NCI-H1436 treated with DMSO at 0.1 percent for 48 hours (cell line): Measurements from ENCODE around the gene SPSB3.

Experiments
- DNase-seq: peaks from one replicate; lab custom pipeline; 2025; lab: John Stamatoyannopoulos, UW

Gene SPSB3

DNA sequence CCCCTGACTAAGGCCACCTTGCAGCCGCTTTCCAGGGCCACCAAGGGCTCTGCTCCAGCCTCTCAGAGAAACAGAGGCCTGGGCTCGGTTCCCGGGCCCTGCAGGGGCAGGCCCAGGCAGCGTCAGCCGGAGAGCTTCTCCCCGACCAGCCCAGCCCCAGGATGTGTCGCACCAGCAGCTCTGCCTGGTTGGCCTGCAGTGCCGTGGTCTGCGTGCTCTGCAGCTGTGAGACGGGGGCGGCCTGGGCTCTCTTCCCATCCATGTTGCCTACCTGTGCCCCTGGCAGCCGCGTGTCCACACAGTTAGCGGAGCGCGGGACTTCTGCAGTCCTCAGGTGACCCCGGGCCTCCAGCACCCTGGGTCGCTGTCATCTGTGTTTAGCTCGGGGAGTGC, 6.3 kb upstream of the SPSB3 start:
- no peak for DNase-seq

DNA sequence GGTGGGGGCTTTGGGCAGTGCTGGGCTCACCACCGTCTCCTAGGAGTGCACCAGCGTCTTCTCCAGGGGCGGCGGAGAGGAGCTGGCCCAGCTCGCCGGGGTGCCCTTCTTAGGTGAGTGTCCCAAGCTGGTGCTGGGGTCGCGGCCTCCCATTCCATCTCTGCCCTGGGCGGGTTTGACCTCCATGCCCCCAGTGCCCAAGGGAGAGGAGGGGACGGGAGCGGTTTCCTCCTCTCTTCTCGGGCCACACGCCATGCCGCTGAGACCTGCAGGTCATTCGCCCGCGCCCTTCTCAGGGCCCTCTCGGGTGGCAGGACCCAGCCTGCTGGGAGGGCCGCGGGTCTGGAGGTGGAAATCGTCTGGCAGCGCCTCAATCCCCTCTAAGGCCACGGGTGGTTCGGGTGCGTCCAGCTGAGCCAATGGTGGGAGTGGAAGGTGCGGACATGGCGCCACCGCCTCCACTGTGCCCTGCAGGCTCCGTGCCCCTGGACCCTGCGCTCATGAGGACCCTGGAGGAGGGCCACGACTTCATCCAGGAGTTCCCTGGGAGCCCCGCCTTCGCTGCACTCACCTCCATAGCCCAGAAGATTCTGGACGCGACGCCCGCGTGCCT, 5.8 kb upstream of the SPSB3 start:
- DNase-seq = no peak

DNA sequence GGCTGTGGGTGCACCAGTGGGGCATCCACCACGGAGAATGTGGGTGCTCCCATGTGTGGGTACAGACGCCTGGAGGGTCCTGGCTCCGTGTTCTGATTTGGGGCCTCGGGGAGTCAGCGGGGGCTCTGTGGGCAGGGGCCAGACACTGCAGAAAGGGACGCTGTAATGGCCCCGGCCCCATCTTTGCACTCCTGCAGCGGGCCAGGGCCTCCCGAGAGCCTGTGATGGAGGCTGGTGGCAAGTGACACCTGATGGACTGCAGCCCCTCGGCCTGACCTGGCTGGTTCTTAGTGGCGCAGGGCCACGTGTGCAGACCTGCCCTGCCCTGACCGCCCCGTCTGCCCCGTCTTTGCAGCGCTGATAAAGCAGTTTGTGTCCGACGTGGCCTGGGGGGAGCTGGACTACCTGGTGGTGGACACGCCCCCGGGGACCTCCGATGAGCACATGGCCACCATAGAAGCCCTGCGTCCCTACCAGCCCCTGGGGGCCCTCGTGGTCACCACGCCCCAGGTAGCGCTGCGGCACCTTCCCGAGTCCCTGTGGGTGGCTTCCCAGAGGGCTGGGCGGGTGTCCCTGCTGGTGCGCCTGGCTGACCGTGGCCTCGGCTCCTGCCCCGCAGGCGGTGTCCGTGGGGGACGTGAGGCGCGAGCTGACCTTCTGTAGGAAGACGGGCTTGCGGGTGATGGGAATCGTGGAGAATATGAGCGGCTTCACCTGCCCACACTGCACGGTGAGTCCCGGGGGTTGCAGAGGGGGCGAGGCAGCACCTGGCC, 5.1 kb upstream of the SPSB3 start:
- no peak for DNase-seq

DNA sequence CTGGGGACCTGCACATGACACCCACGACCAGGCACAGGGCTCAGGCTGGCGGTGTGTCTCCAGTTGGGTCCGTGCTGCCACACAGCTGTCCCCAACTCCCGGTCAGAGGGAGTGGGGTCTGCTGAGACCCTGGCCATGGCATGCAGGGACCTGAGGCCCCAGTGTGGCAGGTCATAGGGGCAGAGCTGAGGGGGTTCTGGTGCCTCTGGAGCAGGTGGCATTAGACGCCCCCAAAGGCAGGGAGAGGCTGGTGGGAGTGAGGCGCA, 4.6 kb upstream of the SPSB3 start:
- DNase-seq = no peak

DNA sequence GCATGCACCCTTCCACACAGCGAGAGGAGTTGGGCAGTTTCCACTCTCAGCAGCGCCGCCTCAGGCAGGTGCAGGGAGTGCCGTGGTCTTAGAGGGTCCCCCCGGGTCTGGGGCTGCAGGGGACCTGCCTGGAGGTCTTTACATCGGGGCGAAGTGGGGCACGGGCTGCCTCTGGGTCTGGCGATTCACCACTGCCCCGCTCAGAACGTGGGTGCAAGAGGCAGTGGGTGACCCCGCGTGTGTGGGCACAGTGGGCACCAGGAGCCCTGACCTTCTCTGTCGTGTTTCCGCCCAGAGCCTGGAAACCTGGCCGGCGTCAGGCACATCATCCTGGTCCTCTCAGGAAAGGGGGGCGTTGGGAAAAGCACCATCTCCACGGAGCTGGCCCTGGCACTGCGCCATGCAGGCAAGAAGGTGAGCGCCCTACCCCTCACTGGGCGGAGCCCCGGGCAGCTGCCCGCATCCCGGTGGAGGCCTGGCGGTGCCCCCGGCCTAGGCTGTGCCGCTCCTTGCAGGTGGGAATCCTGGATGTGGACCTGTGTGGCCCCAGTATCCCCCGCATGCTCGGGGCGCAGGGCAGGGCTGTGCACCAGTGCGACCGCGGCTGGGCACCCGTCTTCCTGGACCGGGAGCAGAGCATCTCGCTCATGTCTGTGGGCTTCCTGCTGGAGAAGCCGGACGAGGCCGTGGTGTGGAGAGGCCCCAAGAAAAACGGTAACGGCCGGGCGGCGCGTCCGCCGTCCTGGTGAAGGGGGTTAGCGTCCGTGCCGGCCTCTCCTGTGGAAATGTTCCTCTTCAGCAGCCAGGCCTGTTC, 4.1 kb upstream of the SPSB3 start:
- DNase-seq = no peak

DNA sequence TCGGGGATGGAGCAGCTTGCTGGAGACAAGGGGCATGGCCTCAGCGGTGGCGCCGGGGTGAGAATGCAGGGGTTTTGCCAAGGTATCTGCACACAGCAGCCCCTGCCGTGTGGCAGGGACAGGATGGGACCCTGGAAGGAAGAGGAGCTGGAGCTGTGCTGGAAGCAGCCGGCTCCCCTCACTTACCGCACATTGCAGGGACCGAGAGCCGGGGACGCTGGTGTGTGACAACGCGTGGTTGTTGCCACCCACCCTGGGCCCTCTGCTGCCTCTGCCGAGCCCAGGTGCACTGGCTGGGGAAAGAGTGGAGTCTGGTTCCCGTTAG, 3.4 kb upstream of the SPSB3 start:
- DNase-seq = no peak

DNA sequence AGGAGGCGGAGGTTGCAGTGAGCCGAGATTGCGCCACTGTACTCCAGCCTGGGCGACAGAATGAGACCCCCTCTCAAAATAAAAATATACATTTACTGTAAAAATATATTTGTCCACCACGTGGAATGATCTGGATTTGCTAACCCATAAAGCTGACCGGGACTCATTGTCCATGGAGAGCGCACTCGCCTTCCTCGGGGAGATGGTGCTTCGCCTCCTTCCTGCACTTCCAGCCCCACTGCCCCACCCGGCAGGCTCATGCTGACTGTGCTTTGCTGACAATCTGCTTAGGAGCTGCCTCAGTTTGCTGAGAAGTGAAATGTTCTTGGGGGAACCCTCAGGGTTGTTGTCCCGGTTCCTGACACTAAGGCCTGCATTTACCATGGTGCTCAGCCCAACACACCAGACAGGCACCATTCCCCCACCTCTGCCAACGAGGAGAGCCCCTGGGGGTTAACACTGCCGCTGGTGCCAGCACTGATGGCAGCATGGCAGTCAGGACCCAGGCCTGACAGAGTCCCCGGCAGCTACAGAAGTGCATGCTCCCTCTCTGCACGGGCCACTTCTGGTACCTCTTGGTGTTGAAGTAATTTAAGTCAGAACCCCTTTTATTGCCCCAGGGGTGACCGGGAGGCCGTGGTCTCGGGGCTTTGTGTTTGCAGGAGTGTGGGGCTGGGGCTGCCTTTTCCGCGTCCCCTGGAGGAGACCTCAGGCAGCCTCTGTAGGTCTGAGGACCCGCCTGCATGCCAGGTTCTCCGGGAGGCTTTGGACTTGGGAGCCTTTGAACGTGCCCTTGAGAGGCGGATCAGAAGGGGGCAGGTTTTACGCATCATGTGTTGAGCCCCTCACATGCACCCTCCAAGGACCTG, 2.8 kb upstream of the SPSB3 start:
- no peak for DNase-seq

DNA sequence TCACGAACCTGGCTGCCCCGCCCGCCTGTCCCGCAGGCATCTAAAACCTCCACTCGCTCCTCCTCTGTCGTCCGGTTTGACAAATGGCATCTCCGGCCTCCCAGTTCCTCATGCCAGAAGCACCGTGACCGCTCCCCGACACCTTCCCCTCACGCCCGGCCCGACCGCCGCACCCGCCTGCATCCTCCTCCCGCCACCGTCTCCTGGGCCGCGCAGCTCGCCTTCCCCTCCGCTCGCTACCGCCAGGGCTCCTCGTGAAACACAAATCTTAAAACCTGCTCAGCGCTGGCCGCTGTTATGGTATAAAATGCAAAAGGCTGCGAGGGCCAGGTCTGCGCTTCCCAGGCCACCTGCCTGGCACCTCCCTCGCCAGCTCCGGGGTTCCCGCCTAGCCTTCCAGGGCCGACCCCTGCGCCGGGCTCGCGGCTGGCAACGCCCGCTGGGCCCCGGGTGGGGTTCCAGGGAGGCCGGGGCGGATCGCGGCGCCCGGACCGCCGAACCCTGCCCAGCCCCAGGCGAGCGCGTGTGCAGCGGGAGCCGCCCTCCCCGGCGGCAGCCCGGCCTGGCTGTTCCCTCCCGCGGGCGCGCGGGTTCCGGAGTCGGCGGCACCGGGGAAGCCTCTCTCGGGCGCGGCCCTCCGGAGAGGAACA, 488 bp downstream of the SPSB3 start:
- DNase-seq = no peak

DNA sequence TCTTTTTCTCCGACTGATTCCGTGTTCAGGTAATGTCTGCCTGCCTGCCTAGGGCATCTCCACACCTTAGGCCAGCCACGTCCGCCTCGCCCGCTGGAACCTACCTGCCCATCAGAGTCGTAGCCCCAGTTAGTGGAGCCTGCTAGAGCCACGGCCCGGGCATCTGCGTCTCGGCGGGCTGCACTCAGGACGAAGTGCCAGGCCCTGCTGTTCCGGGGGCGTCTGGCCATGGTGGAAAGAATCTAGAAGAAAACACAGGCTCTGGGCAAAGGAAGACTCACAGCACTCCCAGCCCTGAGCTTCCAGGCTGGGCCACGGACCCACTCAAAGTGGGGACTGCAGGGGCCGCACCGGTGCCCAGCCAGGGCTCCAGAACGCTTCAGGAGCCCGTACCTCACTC, 1.1 kb downstream of the SPSB3 start:
- no peak for DNase-seq

DNA sequence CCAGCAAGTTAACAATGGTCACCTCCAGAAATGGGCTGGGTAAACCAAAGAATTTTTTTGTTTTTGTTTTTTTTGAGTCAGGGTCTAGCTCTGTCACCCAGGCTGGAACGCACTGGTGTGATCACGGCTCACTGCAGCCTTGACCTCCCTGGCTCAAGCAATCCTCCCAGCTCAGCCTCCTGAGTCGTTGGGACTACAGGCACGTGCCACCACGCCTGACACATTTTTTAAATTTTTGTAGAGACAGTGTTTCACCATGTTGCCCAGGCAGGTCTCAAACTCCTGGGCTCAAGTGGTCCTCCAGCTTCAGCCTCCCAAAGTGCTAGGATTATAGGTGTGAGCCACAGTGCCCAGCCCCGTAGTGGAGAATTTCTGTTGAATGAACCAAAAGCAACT, 1.7 kb downstream of the SPSB3 start:
- no peak for DNase-seq

DNA sequence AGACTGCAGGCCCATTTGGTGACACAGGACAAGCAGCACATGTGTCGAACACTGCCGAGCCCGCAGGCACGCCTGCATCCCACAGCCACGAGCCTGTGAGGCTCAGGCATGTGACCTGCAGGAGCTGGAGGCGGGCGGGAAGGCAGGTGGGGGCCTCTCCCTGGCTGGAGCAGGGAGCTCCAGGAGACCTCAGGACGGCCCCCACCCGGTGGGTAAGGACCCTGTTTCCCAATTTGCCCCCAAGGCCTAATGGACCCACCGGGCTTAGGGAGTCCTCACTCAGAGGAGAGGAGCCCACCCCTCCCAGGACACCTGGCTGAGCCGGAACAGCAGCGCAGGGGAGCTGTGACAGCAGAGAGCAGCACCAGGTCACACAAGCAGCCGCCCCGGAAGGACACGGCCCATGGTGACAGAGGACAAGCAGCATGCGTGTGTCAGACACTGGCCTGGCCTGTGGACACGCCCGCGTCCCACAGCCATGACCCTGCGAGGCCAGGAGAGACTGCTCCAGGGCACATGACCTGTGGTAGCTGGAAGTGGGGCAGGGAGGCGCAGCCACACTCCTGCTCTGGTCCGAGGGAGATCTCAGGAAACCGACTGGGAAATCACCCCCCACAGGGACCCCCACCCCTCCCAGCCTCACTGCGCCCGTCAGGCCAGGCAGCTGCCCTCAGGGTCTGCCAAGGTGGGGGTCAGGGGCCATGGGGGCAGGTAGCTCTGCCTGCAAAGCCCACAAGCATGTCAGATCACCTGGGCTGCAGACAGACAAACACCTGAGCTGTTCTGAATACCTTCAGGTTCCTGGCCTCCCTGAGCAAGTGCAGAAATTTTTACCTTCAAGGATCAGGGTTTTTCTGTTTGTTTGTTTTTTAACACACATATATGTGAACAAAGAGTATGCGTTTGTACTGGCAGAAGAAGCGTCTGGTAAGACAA, 2.4 kb downstream of the SPSB3 start:
- DNase-seq = no peak

DNA sequence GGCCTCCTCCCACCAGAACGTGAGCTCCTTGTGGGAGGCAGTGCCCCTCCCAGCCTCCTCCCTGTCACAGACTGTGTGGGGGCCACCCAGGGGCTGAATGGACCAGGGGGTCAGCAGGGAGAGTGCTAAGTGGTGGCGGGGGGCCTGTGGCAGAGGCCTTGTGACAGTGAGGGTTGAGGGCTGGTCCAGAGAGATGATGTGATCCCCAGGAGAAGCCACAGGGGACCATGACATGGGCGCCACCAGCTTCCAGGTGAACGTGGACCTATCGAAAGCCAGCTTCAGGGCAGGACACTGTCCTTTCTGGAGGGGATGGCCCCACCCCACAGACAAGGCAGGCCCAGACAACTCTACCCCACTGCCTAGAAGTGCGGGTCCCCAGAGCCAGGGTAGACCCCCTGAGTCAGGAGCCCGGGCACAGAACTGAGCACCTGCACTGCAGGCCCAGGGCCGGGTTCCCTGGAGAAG, 3.1 kb downstream of the SPSB3 start:
- no peak for DNase-seq

DNA sequence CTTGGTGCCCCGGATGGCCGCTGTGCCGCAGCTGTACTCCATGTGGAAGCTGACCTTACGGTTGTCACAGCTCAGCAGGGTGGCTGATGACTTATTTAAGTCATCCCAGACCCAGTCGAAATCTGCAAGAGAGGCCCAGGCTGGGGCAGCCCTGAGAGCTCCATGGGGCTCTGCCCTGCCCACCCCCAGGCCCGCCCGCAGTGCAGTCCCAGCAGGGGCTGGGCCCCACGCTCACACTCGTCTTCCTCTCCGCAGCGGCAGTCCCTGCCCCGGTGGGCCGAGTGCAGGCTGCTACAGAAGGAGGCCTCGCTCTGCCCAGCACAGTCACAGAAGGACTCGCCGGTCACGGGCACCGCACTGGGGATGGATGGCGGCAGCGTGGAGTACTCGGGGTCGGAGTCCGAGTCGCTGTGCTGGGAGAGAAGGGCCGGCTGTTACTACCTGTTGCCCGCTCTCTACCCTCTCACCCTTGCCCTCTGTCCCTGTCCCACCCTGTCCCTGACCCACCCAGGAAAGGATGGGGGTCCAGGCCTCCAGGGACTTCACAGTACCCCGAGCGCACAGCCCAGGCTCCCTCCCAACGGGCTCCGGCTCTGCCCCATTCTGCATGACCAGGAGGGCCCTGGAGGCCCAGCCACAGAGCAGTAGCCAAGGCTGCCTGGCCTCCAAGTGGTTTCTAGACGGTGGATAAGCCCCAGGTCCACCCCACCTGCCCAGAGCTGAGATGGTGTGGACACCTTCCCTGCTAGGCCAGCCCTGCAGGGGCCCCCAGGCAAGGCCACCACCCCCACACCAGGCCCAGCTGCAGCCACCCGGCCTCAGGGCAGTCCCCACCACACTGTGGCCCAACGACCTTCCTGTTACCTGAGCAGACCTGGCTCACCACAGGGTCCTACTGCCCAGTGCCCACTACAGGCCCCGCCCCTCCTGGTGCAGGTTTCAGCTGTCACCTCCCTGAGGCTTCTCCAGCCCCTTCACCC, 3.9 kb downstream of the SPSB3 start:
- no peak for DNase-seq

DNA sequence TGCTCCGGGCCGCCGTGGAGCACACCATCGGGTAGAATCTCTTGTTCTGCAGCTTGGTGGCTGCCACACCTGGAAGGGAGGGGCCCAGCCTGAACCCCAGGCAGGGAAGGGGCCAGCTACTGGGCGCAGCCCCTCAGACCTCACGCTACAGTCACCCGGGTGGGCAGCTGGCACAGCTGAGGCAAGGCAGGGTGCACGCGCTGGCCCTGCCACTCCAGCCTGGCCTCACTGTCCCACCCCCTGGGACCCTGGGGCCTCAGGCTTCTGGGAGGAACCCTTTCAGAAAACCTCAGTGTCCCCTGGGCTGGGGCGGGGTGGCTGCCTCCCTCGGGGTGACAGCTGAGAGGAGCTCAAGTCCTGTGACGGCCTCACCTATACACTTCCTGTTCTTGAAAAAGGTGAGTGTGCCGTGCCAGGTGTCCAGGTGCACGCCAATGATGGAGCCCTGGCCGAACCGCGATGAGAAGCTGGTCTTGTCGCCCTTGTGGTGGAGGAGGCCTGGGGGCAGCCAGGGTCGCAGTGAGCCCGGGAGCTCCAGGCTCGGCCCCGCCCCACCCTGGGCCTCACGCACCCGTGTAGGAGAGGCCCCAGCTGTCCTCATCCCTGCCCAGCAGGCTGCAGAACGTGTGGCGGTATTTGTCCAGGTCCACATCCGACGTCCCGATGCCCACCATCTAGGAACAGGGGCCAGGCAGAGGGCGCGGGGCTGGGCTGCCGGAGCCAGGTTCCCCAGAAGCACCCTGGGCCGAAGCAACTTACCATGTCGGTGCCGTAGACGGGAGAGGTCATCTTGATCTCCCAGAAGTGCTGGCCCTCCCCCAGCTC, 4.8 kb downstream of the SPSB3 start:
- DNase-seq = no peak

DNA sequence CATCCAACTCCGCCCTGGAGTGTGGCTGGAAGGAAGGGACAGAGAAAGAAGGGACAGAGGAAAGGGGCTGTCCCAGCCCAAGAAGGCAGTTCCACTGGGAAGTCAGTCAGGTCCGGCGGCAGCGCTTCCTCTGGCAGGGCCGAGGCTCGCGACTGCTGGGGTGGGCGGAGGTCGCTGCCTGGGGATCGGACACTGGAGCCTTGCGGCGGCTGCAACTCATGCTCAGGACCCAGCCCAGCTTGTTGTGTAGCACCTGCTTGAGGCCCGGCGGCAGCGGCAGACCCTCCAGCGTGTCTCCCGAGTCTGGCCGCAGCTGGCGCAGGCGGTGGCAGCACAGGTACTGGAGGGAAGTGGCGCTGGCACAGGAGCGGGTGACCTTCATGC, 5.4 kb downstream of the SPSB3 start:
- DNase-seq = no peak

DNA sequence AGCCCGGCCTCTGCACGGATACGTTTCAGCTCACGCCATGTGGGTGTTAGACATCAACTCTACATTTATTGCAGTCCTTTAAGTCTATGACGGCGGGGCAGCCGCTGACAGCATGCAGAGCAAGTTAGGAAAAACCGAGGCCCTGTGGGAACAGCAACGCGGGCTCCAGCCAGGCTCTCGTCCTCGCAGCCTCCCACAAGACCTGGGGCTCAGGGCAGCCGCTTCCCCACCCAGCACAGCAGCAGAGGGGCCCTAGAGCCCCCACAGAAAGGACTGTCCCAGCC, 5.8 kb downstream of the SPSB3 start:
- DNase-seq = no peak

DNA sequence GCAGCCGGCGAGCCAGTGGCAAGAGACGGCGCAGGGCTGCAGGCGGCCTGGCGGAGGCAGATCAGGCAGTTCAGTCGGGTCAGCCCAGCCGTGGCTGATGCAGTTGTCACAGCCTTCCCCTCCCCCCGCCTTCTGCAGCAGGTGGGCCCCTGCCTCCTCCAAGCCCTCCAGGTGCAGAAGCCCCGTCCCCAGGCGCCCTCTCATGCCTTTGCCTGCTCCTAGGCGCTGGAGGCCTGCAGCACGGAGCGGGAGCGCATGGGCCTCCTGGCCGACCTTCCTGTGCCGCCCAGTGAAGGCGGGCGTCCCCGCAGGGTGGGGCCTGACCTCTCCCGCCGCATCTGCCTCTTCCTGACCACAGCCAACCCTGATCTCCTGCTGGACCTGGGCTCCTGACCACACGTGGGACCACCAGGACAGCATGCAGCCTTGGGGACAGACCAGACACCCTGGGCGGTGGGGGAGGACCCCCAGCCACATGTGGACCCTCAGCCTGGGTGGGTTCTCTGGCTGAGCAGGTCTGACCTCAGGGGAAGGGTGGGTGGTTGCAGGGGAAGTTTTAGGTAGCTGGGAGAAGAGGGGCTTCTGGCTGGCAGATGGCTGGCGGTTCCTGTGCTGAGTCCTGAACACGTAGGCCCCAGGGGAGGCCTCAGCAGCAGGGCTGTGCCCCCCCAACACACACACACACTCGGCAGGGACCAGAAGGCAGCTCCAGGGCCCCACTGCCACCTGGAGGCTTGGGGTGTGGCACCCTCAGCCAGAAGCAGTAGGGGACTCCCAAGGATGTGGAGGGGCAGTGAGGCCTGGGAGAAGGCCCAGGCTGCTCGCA, 6.3 kb downstream of the SPSB3 start:
- no peak for DNase-seq
